Vagina (tissue), 2 donors: Measurements from ENCODE around the gene CYP19A1. TPM values are rescaled to one million over a fixed set of nuclear protein-coding genes. Genes with fewer than 3 reads are reported as not detected.

Source experiments
- DNase-seq, 2 donors: peaks; one replicate each; pipeline ENCODE4 v3.0.0-alpha.2; 2017; ENCODE audit errors: extremely low spot score in 2 of 2
- H3K27ac ChIP-seq: fragments of 200-600 bp; sonication (generic); one replicate; pipeline ENCODE4 v1.5.1; 2019
- H3K27me3 ChIP-seq: fragments of 200-600 bp; sonication (generic); one replicate; pipeline ENCODE4 v1.5.1; 2019
- H3K36me3 ChIP-seq, 2 donors: fragments of 200-600 bp; sonication (generic); one replicate each; pipeline ENCODE4 v1.5.1; 2017 to 2019
- H3K4me1 ChIP-seq: fragments of 200-600 bp; sonication (generic); one replicate; pipeline ENCODE4 v1.5.1; 2019
- H3K4me3 ChIP-seq, 2 donors: fragments of 200-600 bp; sonication (generic); 1 replicate in 1 of 2; 2 replicates in 1 of 2; pipeline ENCODE4 v1.5.1; 2016 to 2019
- H3K9me3 ChIP-seq: fragments of 200-600 bp; sonication (generic); one replicate; pipeline ENCODE4 v1.5.1; 2019
- CTCF ChIP-seq, 3 experiments: fragments of 450-650 bp in 2 of 3; fragments of 200-600 bp in 1 of 3; sonication (generic) in 1 of 3; IDR thresholded peaks; one replicate each; pipeline ENCODE4 v1.5.1; 2017 to 2019; ENCODE audit warnings: antibody characterized with exemption in 3 of 3, mild to moderate bottlenecking in 2 of 3, moderate library complexity in 2 of 3
- POLR2A ChIP-seq, 2 donors: fragments of 450-650 bp; IDR thresholded peaks; one replicate each; pipeline ENCODE4 v1.6.1; 2017; ENCODE audit warnings: antibody characterized with exemption in 2 of 2, mild to moderate bottlenecking in 2 of 2, moderate library complexity in 2 of 2
- POLR2AphosphoS5 ChIP-seq, 2 donors: sonication (generic); formaldehyde crosslinking; IDR thresholded peaks; one replicate each; pipeline ENCODE4 v1.9.0; 2017; ENCODE audit warnings: antibody characterized with exemption in 2 of 2, mild to moderate bottlenecking in 2 of 2, low read depth in 1 of 2; ENCODE audit not compliant: insufficient read depth in 1 of 2
- intact Hi-C: fragments of 100-400 bp; cut with DNase I; formaldehyde crosslinking; loops from one replicate; pipeline ENCODE4 v1.15.1; 2023
- total RNA-seq: library from RNA; depleted of rRNA; stranded (reverse); fragments of >200 nt; gene quantifications from one replicate; pipeline ENCODE4 v1.2.3, GENCODE V29; 2016

CYP19A1 gene
- total RNA-seq, 1 donor from 2014 or later, result 8.8 TPM

- H3K27me3 ChIP-seq, result no peaks in the 10 kb centered on the region
- no peak for DNase-seq
- TF ChIP-seq POLR2A (IDR thresholded peaks at IDR 0.05), result no peak
- TF ChIP-seq CTCF (IDR thresholded peaks at IDR 0.05), result no peak
- no peak for TF ChIP-seq POLR2AphosphoS5 (IDR thresholded peaks at IDR 0.05; ENCODE audit: insufficient read depth in 1 of 2, low read depth in 1 of 2)
- no peaks in the 10 kb centered on the region for H3K36me3 ChIP-seq
- peak overlapping the region; percentile 39 for H3K27ac ChIP-seq
- intact Hi-C loops, result no loop called here
- H3K4me3 ChIP-seq, result no peak overlapping the region
- no peaks in the 10 kb centered on the region for H3K9me3 ChIP-seq
- peaks cover 8% of the 10 kb centered on the region for H3K4me1 ChIP-seq
These were observed 26.0 kb downstream of the CYP19A1 start for GRCh38 chr15:51312166-51313073.

- no peak for DNase-seq
- Histone ChIP-seq H3K27ac (no peak overlapping the region), H3K9me3 (no peaks in the 10 kb centered on the region), H3K36me3 (no peaks in the 10 kb centered on the region), H3K27me3 (no peaks in the 10 kb centered on the region), H3K4me1 (peaks cover 8% of the 10 kb centered on the region), H3K4me3 (no peak overlapping the region)
- intact Hi-C loops, result no loop called here
- TF ChIP-seq POLR2A (IDR thresholded peaks at IDR 0.05) (no peak), POLR2AphosphoS5 (IDR thresholded peaks at IDR 0.05; ENCODE audit: insufficient read depth in 1 of 2, low read depth in 1 of 2) (no peak), CTCF (IDR thresholded peaks at IDR 0.05) (no peak)
These were observed 26.9 kb downstream of the CYP19A1 start for GRCh38 chr15:51311510-51311909.

- Histone ChIP-seq H3K27ac (peak overlapping the region; percentile 39), H3K4me1 (peaks cover 8% of the 10 kb centered on the region), H3K27me3 (no peaks in the 10 kb centered on the region), H3K4me3 (no peak overlapping the region), H3K9me3 (no peaks in the 10 kb centered on the region), H3K36me3 (no peaks in the 10 kb centered on the region)
- DNase-seq, result no peak
- intact Hi-C loops, result no loop called here
- no peak for TF ChIP-seq POLR2AphosphoS5 (IDR thresholded peaks at IDR 0.05; ENCODE audit: insufficient read depth in 1 of 2, low read depth in 1 of 2)
- no peak for TF ChIP-seq POLR2A (IDR thresholded peaks at IDR 0.05)
- no peak for TF ChIP-seq CTCF (IDR thresholded peaks at IDR 0.05)
These were observed 28.3 kb downstream of the CYP19A1 start for GRCh38 chr15:51310064-51310463.

- TF ChIP-seq POLR2A (IDR thresholded peaks at IDR 0.05) (no peak), POLR2AphosphoS5 (IDR thresholded peaks at IDR 0.05; ENCODE audit: insufficient read depth in 1 of 2, low read depth in 1 of 2) (no peak), CTCF (IDR thresholded peaks at IDR 0.05) (no peak)
- no peaks in the 10 kb centered on the region for H3K27me3 ChIP-seq
- H3K4me1 ChIP-seq, result peaks cover 8% of the 10 kb centered on the region
- H3K4me3 ChIP-seq, result no peak overlapping the region
- intact Hi-C loops, result no loop called here
- H3K9me3 ChIP-seq, result no peaks in the 10 kb centered on the region
- no peaks in the 10 kb centered on the region for H3K36me3 ChIP-seq
- no peak for DNase-seq
- no peak overlapping the region for H3K27ac ChIP-seq
These were observed 30.6 kb downstream of the CYP19A1 start for GRCh38 chr15:51307811-51308210.

GRCh38 chr15:51307325-51307724 is 31.1 kb downstream of the CYP19A1 start:
- intact Hi-C loops, result no loop called here
- Histone ChIP-seq H3K4me3 (no peak overlapping the region), H3K36me3 (no peaks in the 10 kb centered on the region), H3K4me1 (peaks cover 8% of the 10 kb centered on the region), H3K27me3 (no peaks in the 10 kb centered on the region), H3K27ac (no peak overlapping the region), H3K9me3 (no peaks in the 10 kb centered on the region)
- TF ChIP-seq POLR2A (IDR thresholded peaks at IDR 0.05) (no peak), CTCF (IDR thresholded peaks at IDR 0.05) (no peak), POLR2AphosphoS5 (IDR thresholded peaks at IDR 0.05; ENCODE audit: insufficient read depth in 1 of 2, low read depth in 1 of 2) (no peak)
- DNase-seq, result no peak
